Measurements from ENCODE around the gene KCNJ1.

- TF ChIP-seq CTCF (IDR thresholded peaks at IDR 0.05) (no peak), POLR2A (IDR thresholded peaks at IDR 0.05) (no peak)
Measured at GRCh38 chr11:128896356-128896755, 29.3 kb upstream of the KCNJ1 start.
